GM23338 (cell line): ENCODE results near the gene SLC25A3. TPM values are rescaled to one million over a fixed set of nuclear protein-coding genes. Genes with fewer than 3 reads are reported as not detected.
A peak's percentile ranks its signal among the peaks of the same experiment; 100 is the strongest.

Source experiments
- ATAC-seq: fragments of 200-7000 bp; cut with Tn5 transposase; 3 replicates; pipeline ENCODE4 v1.9.1; 2020
- DNase-seq: peaks from one replicate; pipeline ENCODE4 v3.0.0-alpha.2; 2015; ENCODE audit warnings: low spot score
- H2AFZ ChIP-seq: fragments of 200-600 bp; sonication (generic); 2 replicates; pipeline ENCODE4 v1.8.0; 2016; ENCODE audit warnings: antibody characterized with exemption, mild to moderate bottlenecking, moderate library complexity
- H3F3A ChIP-seq: fragments of 200-600 bp; sonication (generic); replicated peaks from 2 replicates; pipeline ENCODE4 v1.8.0; 2017; ENCODE audit warnings: antibody characterized with exemption, mixed run types, low read depth
- H3K27ac ChIP-seq: fragments of 200-600 bp; sonication (generic); 2 replicates; pipeline ENCODE4 v1.6.1; 2016; ENCODE audit warnings: low read depth
- H3K27me3 ChIP-seq: fragments of 200-600 bp; sonication (generic); 2 replicates; pipeline ENCODE4 v1.8.0; 2016; ENCODE audit warnings: mild to moderate bottlenecking, mixed run types, moderate library complexity; ENCODE audit not compliant: insufficient read depth
- H3K36me3 ChIP-seq: fragments of 200-600 bp; sonication (generic); 2 replicates; pipeline ENCODE4 v1.8.0; 2016; ENCODE audit warnings: mild to moderate bottlenecking; ENCODE audit not compliant: insufficient read depth
- H3K4me1 ChIP-seq: fragments of 200-600 bp; sonication (generic); 2 replicates; pipeline ENCODE4 v1.8.0; 2016; ENCODE audit warnings: mild to moderate bottlenecking, moderate library complexity; ENCODE audit not compliant: insufficient read depth
- H3K4me2 ChIP-seq: fragments of 200-600 bp; sonication (generic); 2 replicates; pipeline ENCODE4 v1.7.1; 2017; ENCODE audit warnings: mixed run types
- H3K4me3 ChIP-seq: fragments of 200-600 bp; sonication (generic); 2 replicates; pipeline ENCODE4 v1.6.1; 2016; ENCODE audit warnings: mixed run types
- H3K79me2 ChIP-seq: fragments of 200-600 bp; sonication (generic); replicated peaks from 2 replicates; pipeline ENCODE4 v1.8.0; 2017; ENCODE audit warnings: mild to moderate bottlenecking; ENCODE audit not compliant: insufficient read depth
- H3K9me2 ChIP-seq: fragments of 200-600 bp; sonication (generic); 2 replicates; pipeline ENCODE4 v1.8.0; 2017; ENCODE audit not compliant: insufficient read depth
- H4K20me1 ChIP-seq: fragments of 200-600 bp; sonication (generic); replicated peaks from 2 replicates; pipeline ENCODE4 v1.8.0; 2017; ENCODE audit warnings: mild to moderate bottlenecking; ENCODE audit not compliant: insufficient read depth
- H3K27ac Mint-ChIP-seq: 2 replicates; pipeline ENCODE4 v1.8.0; 2020; ENCODE audit warnings: inconsistent platforms, mild to moderate bottlenecking, moderate library complexity, mixed read lengths
- H3K27me3 Mint-ChIP-seq: 3 replicates; pipeline ENCODE4 v1.8.0; 2022; ENCODE audit warnings: low read depth, mild to moderate bottlenecking, moderate library complexity, mixed read lengths, inconsistent platforms; ENCODE audit not compliant: insufficient read depth, poor library complexity
- H3K36me3 Mint-ChIP-seq: 3 replicates; pipeline ENCODE4 v1.8.0; 2021; ENCODE audit warnings: low read depth, mild to moderate bottlenecking, inconsistent platforms, moderate library complexity, mixed read lengths
- H3K4me1 Mint-ChIP-seq: 3 replicates; pipeline ENCODE4 v1.8.0; 2020; ENCODE audit warnings: mild to moderate bottlenecking, inconsistent platforms, mixed read lengths
- H3K4me3 Mint-ChIP-seq: 3 replicates; pipeline ENCODE4 v1.8.0; 2021; ENCODE audit warnings: moderate library complexity, mild to moderate bottlenecking, inconsistent platforms, mixed read lengths
- H3K9me3 Mint-ChIP-seq: 3 replicates; pipeline ENCODE4 v1.8.0; 2020; ENCODE audit warnings: moderate library complexity, mild to moderate bottlenecking, inconsistent platforms, mixed read lengths
- CREB1 ChIP-seq: fragments of 250-450 bp; sonication (Bioruptor Pico); IDR thresholded peaks from 2 replicates; pipeline ENCODE4 v1.5.0; 2020; ENCODE audit warnings: low read depth, mild to moderate bottlenecking, moderate library complexity
- EZH2 ChIP-seq: fragments of 200-600 bp; sonication (generic); IDR thresholded peaks from one replicate; pipeline ENCODE4 v1.8.0; 2017; ENCODE audit warnings: antibody characterized with exemption, mild to moderate bottlenecking, low read depth; ENCODE audit not compliant: unreplicated experiment
- EZH2phosphoT487 ChIP-seq: fragments of 200-600 bp; sonication (generic); IDR thresholded peaks from one replicate; pipeline ENCODE4 v1.8.1; 2018; ENCODE audit warnings: antibody characterized with exemption; ENCODE audit not compliant: unreplicated experiment
- JUNB ChIP-seq: IDR thresholded peaks from one replicate; pipeline ENCODE4 v1.6.1; 2016; ENCODE audit warnings: antibody characterized with exemption; ENCODE audit not compliant: unreplicated experiment
- POLR2AphosphoS5 ChIP-seq: IDR thresholded peaks from 2 replicates; pipeline ENCODE4 v1.6.1; 2016; ENCODE audit warnings: antibody characterized with exemption, low read depth
- STAT1 ChIP-seq: IDR thresholded peaks from one replicate; pipeline ENCODE4 v1.6.1; 2016; ENCODE audit warnings: antibody characterized with exemption; ENCODE audit not compliant: unreplicated experiment
- ZNF114 ChIP-seq: fragments of 250-450 bp; sonication (Bioruptor Pico); IDR thresholded peaks from 2 replicates; pipeline ENCODE4 v1.5.0; 2020; ENCODE audit warnings: mild to moderate bottlenecking, moderate library complexity
- ZNF331 ChIP-seq: fragments of 250-450 bp; sonication (Bioruptor Pico); IDR thresholded peaks from 2 replicates; pipeline ENCODE4 v1.5.0; 2020; ENCODE audit warnings: low read depth, mild to moderate bottlenecking, moderate library complexity
- ZNF462 ChIP-seq: fragments of 250-450 bp; sonication (Bioruptor Pico); IDR thresholded peaks from 2 replicates; pipeline ENCODE4 v1.5.0; 2020; ENCODE audit warnings: mild to moderate bottlenecking, moderate library complexity
- polyA plus RNA-seq: library from polyadenylated mRNA; unstranded; fragments of >200 nt; fragmentation: Nextera tagmentation; extraction: Ambion mirVana; gene quantifications from 2 replicates; pipeline ENCODE4 v1.2.1, GENCODE V29; 2016
- total RNA-seq: library from RNA; depleted of rRNA; stranded (reverse); fragments of >200 nt; shearing (Covaris generic); gene quantifications from 2 replicates; pipeline ENCODE4 v1.2.3, GENCODE V29; 2014
- TF ChIP-seq, protein P1 (sequence below), 2 experiments: fragments of 200-600 bp in 1 of 2; sonication (generic) in 1 of 2; conservative IDR thresholded peaks; 2 replicates each; pipeline versions ENCODE4 v1.5.1 to v1.6.1; 2016 to 2017; ENCODE audit warnings: antibody characterized with exemption in 2 of 2, low read depth in 2 of 2, mild to moderate bottlenecking in 2 of 2, moderate library complexity in 1 of 2
- TF ChIP-seq, protein P2 (sequence below): IDR thresholded peaks from 2 replicates; pipeline ENCODE4 v1.6.1; 2016; ENCODE audit warnings: antibody characterized with exemption
- TF ChIP-seq, protein P3 (sequence below): IDR thresholded peaks from one replicate; pipeline ENCODE4 v1.6.1; 2018; ENCODE audit warnings: antibody characterized with exemption; ENCODE audit not compliant: unreplicated experiment

Gene SLC25A3
- total and polyA plus RNA-seq, 2 experiments from 2014 or later: 676 to 703 TPM

DNA sequence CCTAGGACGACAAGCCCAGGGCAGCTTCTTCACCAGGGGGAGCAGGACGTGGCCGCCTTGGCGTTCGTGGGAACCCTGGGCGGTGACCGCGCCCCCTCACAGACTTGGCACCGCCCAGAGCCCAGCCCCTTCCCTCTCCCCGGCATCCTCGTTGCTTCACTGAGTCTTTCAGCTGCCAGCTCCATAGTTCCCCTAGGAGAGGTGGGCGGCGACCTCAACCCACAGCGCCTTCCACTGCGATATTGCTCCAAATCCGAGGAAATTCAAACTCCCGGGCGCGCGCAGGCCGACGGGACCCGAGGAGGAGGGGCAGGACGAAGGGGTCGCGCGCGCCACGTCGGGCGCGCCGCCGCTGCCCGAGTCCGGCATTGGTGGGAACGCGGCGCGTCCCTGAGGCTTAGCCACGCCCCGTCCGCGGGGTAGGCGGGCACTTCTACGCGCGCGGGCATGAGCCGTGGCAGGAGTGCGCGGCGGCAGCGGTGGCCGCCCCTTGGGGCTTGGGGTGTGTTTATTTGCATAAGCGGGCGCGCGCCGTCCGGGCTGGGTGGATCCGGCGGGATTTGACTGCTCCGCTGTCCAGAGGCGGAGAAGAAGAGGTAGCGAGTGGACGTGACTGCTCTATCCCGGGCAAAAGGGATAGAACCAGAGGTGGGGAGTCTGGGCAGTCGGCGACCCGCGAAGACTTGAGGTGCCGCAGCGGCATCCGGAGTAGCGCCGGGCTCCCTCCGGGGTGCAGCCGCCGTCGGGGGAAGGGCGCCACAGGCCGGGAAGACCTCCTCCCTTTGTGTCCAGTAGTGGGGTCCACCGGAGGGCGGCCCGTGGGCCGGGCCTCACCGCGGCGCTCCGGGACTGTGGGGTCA, 51.5 kb downstream of the SLC25A3 start, which contains the start of the genes APAF1 and IKBIP:
APAF1 (plus strand) TSS at position 579 of the 860 bp plus-strand sequence. CDS start 3,070 bp downstream, outside the sequence.
IKBIP (minus strand) TSS at position 77 of the 860 bp plus-strand sequence. CDS start 87 bp downstream, outside the sequence.
- 0 out of 2 replicates have a peak, but pooled peaks cover 5% of the 10 kb centered on the region for H3F3A ChIP-seq
- no peak for TF ChIP-seq EZH2
- TF ChIP-seq ZNF462: no peak
- TF ChIP-seq ZNF331: no peak
- TF ChIP-seq, protein P1, sequence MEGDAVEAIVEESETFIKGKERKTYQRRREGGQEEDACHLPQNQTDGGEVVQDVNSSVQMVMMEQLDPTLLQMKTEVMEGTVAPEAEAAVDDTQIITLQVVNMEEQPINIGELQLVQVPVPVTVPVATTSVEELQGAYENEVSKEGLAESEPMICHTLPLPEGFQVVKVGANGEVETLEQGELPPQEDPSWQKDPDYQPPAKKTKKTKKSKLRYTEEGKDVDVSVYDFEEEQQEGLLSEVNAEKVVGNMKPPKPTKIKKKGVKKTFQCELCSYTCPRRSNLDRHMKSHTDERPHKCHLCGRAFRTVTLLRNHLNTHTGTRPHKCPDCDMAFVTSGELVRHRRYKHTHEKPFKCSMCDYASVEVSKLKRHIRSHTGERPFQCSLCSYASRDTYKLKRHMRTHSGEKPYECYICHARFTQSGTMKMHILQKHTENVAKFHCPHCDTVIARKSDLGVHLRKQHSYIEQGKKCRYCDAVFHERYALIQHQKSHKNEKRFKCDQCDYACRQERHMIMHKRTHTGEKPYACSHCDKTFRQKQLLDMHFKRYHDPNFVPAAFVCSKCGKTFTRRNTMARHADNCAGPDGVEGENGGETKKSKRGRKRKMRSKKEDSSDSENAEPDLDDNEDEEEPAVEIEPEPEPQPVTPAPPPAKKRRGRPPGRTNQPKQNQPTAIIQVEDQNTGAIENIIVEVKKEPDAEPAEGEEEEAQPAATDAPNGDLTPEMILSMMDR (conservative IDR thresholded peaks at IDR 0.05; ENCODE audit: low read depth in 2 of 2): 0 out of 4 replicates have a peak, but pooled peaks of 1 of the 2 experiments have one; percentile 2
- no peak for TF ChIP-seq STAT1
- no peak for TF ChIP-seq EZH2phosphoT487
- TF ChIP-seq, protein P2, sequence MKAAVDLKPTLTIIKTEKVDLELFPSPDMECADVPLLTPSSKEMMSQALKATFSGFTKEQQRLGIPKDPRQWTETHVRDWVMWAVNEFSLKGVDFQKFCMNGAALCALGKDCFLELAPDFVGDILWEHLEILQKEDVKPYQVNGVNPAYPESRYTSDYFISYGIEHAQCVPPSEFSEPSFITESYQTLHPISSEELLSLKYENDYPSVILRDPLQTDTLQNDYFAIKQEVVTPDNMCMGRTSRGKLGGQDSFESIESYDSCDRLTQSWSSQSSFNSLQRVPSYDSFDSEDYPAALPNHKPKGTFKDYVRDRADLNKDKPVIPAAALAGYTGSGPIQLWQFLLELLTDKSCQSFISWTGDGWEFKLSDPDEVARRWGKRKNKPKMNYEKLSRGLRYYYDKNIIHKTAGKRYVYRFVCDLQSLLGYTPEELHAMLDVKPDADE: no peak; the same call in 1 of the 2 replicates
- peak; percentile 65 for TF ChIP-seq CREB1 (CRISPR knock-in tag)
- no peak; the same call in 1 of the 2 replicates for TF ChIP-seq ZNF114 (CRISPR knock-in tag)
- TF ChIP-seq, protein P3, sequence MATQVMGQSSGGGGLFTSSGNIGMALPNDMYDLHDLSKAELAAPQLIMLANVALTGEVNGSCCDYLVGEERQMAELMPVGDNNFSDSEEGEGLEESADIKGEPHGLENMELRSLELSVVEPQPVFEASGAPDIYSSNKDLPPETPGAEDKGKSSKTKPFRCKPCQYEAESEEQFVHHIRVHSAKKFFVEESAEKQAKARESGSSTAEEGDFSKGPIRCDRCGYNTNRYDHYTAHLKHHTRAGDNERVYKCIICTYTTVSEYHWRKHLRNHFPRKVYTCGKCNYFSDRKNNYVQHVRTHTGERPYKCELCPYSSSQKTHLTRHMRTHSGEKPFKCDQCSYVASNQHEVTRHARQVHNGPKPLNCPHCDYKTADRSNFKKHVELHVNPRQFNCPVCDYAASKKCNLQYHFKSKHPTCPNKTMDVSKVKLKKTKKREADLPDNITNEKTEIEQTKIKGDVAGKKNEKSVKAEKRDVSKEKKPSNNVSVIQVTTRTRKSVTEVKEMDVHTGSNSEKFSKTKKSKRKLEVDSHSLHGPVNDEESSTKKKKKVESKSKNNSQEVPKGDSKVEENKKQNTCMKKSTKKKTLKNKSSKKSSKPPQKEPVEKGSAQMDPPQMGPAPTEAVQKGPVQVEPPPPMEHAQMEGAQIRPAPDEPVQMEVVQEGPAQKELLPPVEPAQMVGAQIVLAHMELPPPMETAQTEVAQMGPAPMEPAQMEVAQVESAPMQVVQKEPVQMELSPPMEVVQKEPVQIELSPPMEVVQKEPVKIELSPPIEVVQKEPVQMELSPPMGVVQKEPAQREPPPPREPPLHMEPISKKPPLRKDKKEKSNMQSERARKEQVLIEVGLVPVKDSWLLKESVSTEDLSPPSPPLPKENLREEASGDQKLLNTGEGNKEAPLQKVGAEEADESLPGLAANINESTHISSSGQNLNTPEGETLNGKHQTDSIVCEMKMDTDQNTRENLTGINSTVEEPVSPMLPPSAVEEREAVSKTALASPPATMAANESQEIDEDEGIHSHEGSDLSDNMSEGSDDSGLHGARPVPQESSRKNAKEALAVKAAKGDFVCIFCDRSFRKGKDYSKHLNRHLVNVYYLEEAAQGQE: no peak
- no peak for TF ChIP-seq JUNB
- peak; percentile 67 for TF ChIP-seq POLR2AphosphoS5
- 0 out of 2 replicates have a peak, but pooled peaks cover 12% of the 10 kb centered on the region for H3K4me1 ChIP-seq
- H3K4me2 ChIP-seq: peak within 1 kb of the TSS; percentile 92
- peaks cover 11% of the 10 kb centered on the region for H3K27me3 Mint-ChIP-seq
- no peaks in the 10 kb centered on the region for H3K9me2 ChIP-seq
- H3K4me3 ChIP-seq: peak within 1 kb of the TSS; percentile 86
- H3K27me3 ChIP-seq: no peaks in the 10 kb centered on the region
- H3K27ac Mint-ChIP-seq: peak within 1 kb of the TSS; percentile 89; the same call in 1 of the 2 replicates
- H3K4me3 Mint-ChIP-seq: peak within 1 kb of the TSS; percentile 94
- H3K27ac ChIP-seq: peak within 1 kb of the TSS; percentile 81; the same call in 1 of the 2 replicates
- no peaks in the 10 kb centered on the region; the same call in 1 of the 2 replicates for H3K36me3 ChIP-seq
- DNase-seq (peak; percentile 96), ATAC-seq (peak; percentile 85)
- H3K79me2 ChIP-seq: peaks cover 60% of the 10 kb centered on the region
- H3K9me3 Mint-ChIP-seq: no peaks in the 10 kb centered on the region
- peak within 1 kb of the TSS; percentile 97 for H2AFZ ChIP-seq
- peaks cover 8% of the 10 kb centered on the region; the same call in 1 of the 2 replicates for H4K20me1 ChIP-seq
- peaks cover 11% of the 10 kb centered on the region for H3K4me1 Mint-ChIP-seq
- H3K36me3 Mint-ChIP-seq: peaks cover 8% of the 10 kb centered on the region; the same call in 1 of the 3 replicates
